Activated CD4-positive, alpha-beta T cell treated with anti-CD3 and anti-CD28 coated beads for 4 hours (primary cell): ENCODE measurements around the gene C19orf38.
"Not testable (repeated sequence)": the region's sequence is repeated elsewhere in the genome, so short reads cannot be mapped to it uniquely, and the experiment has no call there.

Source experiments
- DNase-seq, 2 donors: peaks; one replicate each; pipeline ENCODE4 v3.0.0-alpha.2; 2020

Gene C19orf38

GRCh38 chr19:10877608-10878007 lies 29.4 kb downstream of the C19orf38 start:
- DNase-seq = not testable (repeated sequence)

- DNase-seq = no peak
Observed at GRCh38 chr19:10878253-10878652, 30.0 kb downstream of the C19orf38 start.

GRCh38 chr19:10881403-10882107 lies 33.3 kb downstream of the C19orf38 start:
- DNase-seq = no peak

GRCh38 chr19:10882108-10882457 lies 33.9 kb downstream of the C19orf38 start:
- DNase-seq = no peak

GRCh38 chr19:10884274-10884673 lies 36.1 kb downstream of the C19orf38 start:
- DNase-seq = no peak

- no peak for DNase-seq
Observed at GRCh38 chr19:10885201-10886169, 37.3 kb downstream of the C19orf38 start.

- DNase-seq = no peak
Observed at GRCh38 chr19:10887616-10888367, 39.6 kb downstream of the C19orf38 start.

- no peak for DNase-seq
Observed at GRCh38 chr19:10888421-10888866, 40.2 kb downstream of the C19orf38 start.

- no peak for DNase-seq
Observed at GRCh38 chr19:10889880-10890279, 41.7 kb downstream of the C19orf38 start.

GRCh38 chr19:10891405-10892086 lies 43.3 kb downstream of the C19orf38 start:
- no peak for DNase-seq

- DNase-seq = no peak
Observed at GRCh38 chr19:10892256-10892655, 44.0 kb downstream of the C19orf38 start.

GRCh38 chr19:10894911-10895213 lies 46.6 kb downstream of the C19orf38 start:
- DNase-seq = no peak

- no peak for DNase-seq
Observed at GRCh38 chr19:10895363-10895762, 47.1 kb downstream of the C19orf38 start.

- no peak for DNase-seq
Observed at GRCh38 chr19:10895920-10896319, 47.7 kb downstream of the C19orf38 start.

- DNase-seq = no peak
Observed at GRCh38 chr19:10896851-10897526, 48.8 kb downstream of the C19orf38 start.

GRCh38 chr19:10898633-10899032 lies 50.4 kb downstream of the C19orf38 start:
- no peak for DNase-seq

GRCh38 chr19:10899151-10899653 lies 51.0 kb downstream of the C19orf38 start:
- no peak for DNase-seq

GRCh38 chr19:10907925-10908324 lies 59.7 kb downstream of the C19orf38 start:
- DNase-seq = no peak

- no peak for DNase-seq
Observed at GRCh38 chr19:10908380-10908960, 60.3 kb downstream of the C19orf38 start.

- no peak for DNase-seq
Observed at GRCh38 chr19:10911579-10912363, 63.6 kb downstream of the C19orf38 start.

- no peak for DNase-seq
Observed at GRCh38 chr19:10912619-10913018, 64.4 kb downstream of the C19orf38 start.
